K562 (cell line): ENCODE results near the gene WDR64. TPM values are rescaled to one million over a fixed set of nuclear protein-coding genes. Genes with fewer than 3 reads are reported as not detected.

Source experiments
- ATAC-seq: fragments of 200-7000 bp; cut with Tn5 transposase; 3 replicates; pipeline ENCODE4 v1.9.1; 2020; ENCODE audit warnings: moderate library complexity
- BruUV-seq: library from RNA; stranded (reverse); fragments of 400-500 nt; replicated peaks from 2 replicates; lab custom pipeline; 2021; lab: Mats Ljungman, UMichigan
- CTCF ChIA-PET: fragments of 300-600 bp; formaldehyde crosslinking; extraction: SDS; loops from one replicate; lab custom pipeline; 2021; ENCODE audit warnings: low intra/inter-chr PET ratio; lab: Yijun Ruan, JAX
- POLR2A ChIA-PET: fragments of 300-600, 350-650 bp; sonication (Branson Sonifier 250); formaldehyde crosslinking; extraction: SDS; loops from one replicate; lab custom pipeline; 2021; ENCODE audit warnings: antibody characterized with exemption, inconsistent platforms; lab: Yijun Ruan, JAX
- DNase-seq, 4 experiments: peaks; one replicate each; pipeline versions ENCODE4 v3.0.0 to v3.0.0-alpha.2; 2011 to 2018; ENCODE audit warnings: low spot score in 3 of 4, mixed read lengths in 3 of 4; ENCODE audit errors: extremely low read depth in 1 of 4
- FAIRE-seq: peaks from 2 replicates; lab custom pipeline; 2011; peaks lifted over from hg19 to GRCh38; lab: Jason Lieb, UNC
- H2AFZ ChIP-seq: 2 replicates; pipeline ENCODE4 v1.6.0; 2011; ENCODE audit warnings: low read depth, low read length, control low read depth, inconsistent platforms
- H3K27ac ChIP-seq: fragments of 200-600 bp; 3 replicates; pipeline ENCODE4 v1.8.0; 2011; ENCODE audit warnings: low read depth, mild to moderate bottlenecking, control low read depth, inconsistent platforms, low read length, moderate library complexity, mixed read lengths; ENCODE audit errors: extremely low read depth
- H3K27me3 ChIP-seq, 2 experiments: fragments of 300-600 bp in 1 of 2; 2 replicates in 1 of 2; 3 replicates in 1 of 2; pipeline versions ENCODE4 v1.6.0 to v1.8.0; 2011; ENCODE audit warnings: inconsistent platforms in 2 of 2, low read length in 2 of 2, mild to moderate bottlenecking in 1 of 2, mixed read lengths in 1 of 2, moderate library complexity in 1 of 2; ENCODE audit not compliant: control insufficient read depth in 2 of 2, insufficient read depth in 2 of 2
- H3K36me3 ChIP-seq: fragments of 300-600 bp; 3 replicates; pipeline ENCODE4 v1.8.0; 2011; ENCODE audit warnings: mild to moderate bottlenecking, low read length, inconsistent platforms; ENCODE audit not compliant: control insufficient read depth, insufficient read depth
- H3K4me1 ChIP-seq, 2 experiments: fragments of 200-600 bp in 1 of 2; replicated peaks in 1 of 2; 2 replicates in 1 of 2; 3 replicates in 1 of 2; pipeline versions ENCODE4 v1.5.1 to v1.8.0; 2011; ENCODE audit warnings: inconsistent platforms in 2 of 2, low read length in 2 of 2, mild to moderate bottlenecking in 1 of 2, mixed read lengths in 1 of 2, moderate library complexity in 1 of 2; ENCODE audit not compliant: control insufficient read depth in 2 of 2, insufficient read depth in 2 of 2
- H3K4me2 ChIP-seq: 2 replicates; pipeline ENCODE4 v1.6.1; 2011; ENCODE audit warnings: low read length, control low read depth, inconsistent platforms, mixed read lengths; ENCODE audit not compliant: insufficient read depth
- H3K4me3 ChIP-seq: fragments of 200-600 bp; sonication (generic), shearing (Covaris generic); 2 replicates; pipeline ENCODE4 v1.5.1; 2016; ENCODE audit warnings: control low read depth, inconsistent platforms
- H3K79me2 ChIP-seq: fragments of 200-600 bp; 3 replicates; pipeline ENCODE4 v1.8.0; 2011; ENCODE audit warnings: low read length, inconsistent platforms; ENCODE audit not compliant: control insufficient read depth, insufficient read depth
- H3K9ac ChIP-seq, 2 experiments: 2 replicates each; pipeline versions ENCODE4 v1.6.0 to v1.6.1; 2011; ENCODE audit warnings: low read depth in 2 of 2, low read length in 2 of 2, control low read depth in 1 of 2, inconsistent platforms in 1 of 2, mild to moderate bottlenecking in 1 of 2, mixed read lengths in 1 of 2; ENCODE audit not compliant: insufficient read depth in 1 of 2
- H3K9me1 ChIP-seq: one replicate; pipeline ENCODE4 v1.6.0; 2011; ENCODE audit warnings: inconsistent platforms, mild to moderate bottlenecking, low read length, moderate library complexity; ENCODE audit not compliant: control insufficient read depth, insufficient read depth
- H3K9me3 ChIP-seq: replicated peaks from 2 replicates; pipeline ENCODE4 v1.5.1; 2011; ENCODE audit warnings: low read depth, low read length, inconsistent platforms; ENCODE audit not compliant: control insufficient read depth, insufficient read depth
- H4K20me1 ChIP-seq: replicated peaks from 2 replicates; pipeline ENCODE4 v1.6.1; 2011; ENCODE audit warnings: low read length, inconsistent platforms, mixed read lengths; ENCODE audit not compliant: control insufficient read depth, insufficient read depth
- DACH1 ChIP-seq: fragments of 450-650 bp; IDR thresholded peaks from 2 replicates; pipeline ENCODE4 v1.6.1; 2018; ENCODE audit not compliant: partially characterized antibody
- JUND ChIP-seq, 2 experiments: IDR thresholded peaks; 2 replicates in 1 of 2; 3 replicates in 1 of 2; pipeline ENCODE4 v1.6.1; 2011; ENCODE audit warnings: borderline replicate concordance in 2 of 2, low read depth in 2 of 2, low read length in 2 of 2, improper control_type of control experiment in 1 of 2, missing biosample characterization in 1 of 2, missing genetic modification characterization in 1 of 2, missing genetic modification reagents in 1 of 2
- MAFF ChIP-seq: IDR thresholded peaks from 2 replicates; pipeline ENCODE4 v1.6.1; 2012; ENCODE audit warnings: low read length, improper control_type of control experiment
- MAFK ChIP-seq: IDR thresholded peaks from 2 replicates; pipeline ENCODE4 v1.6.1; 2011; ENCODE audit warnings: low read length, improper control_type of control experiment
- NFRKB ChIP-seq: fragments of 450-650 bp; IDR thresholded peaks from 2 replicates; pipeline ENCODE4 v1.6.1; 2016; ENCODE audit warnings: low read depth
- NFXL1 ChIP-seq: fragments of 450-650 bp; formaldehyde crosslinking; IDR thresholded peaks from 2 replicates; pipeline ENCODE4 v1.4.0; 2021; ENCODE audit warnings: mild to moderate bottlenecking
- PHB2 ChIP-seq: fragments of 450-650 bp; IDR thresholded peaks from 2 replicates; pipeline ENCODE4 v1.6.1; 2017; ENCODE audit warnings: low read depth
- POLR2H ChIP-seq: IDR thresholded peaks from 2 replicates; pipeline ENCODE4 v1.6.1; 2016; ENCODE audit warnings: missing genetic modification characterization, low read depth, mild to moderate bottlenecking, control low read depth, missing compliant biosample characterization, moderate library complexity
- RNF2 ChIP-seq: sonication (generic); IDR thresholded peaks from 2 replicates; pipeline ENCODE4 v1.6.1; 2016
- TARDBP ChIP-seq: fragments of 450-650 bp; IDR thresholded peaks from 2 replicates; pipeline ENCODE4 v1.6.1; 2016
- U2AF2 ChIP-seq: fragments of 200-400 bp; formaldehyde crosslinking; optimal IDR thresholded peaks from 2 replicates; pipeline ENCODE3; 2017; ENCODE audit warnings: low read depth, mild to moderate bottlenecking, low read length
- ZBTB1 ChIP-seq: sonication (generic); formaldehyde crosslinking; IDR thresholded peaks from 2 replicates; pipeline ENCODE4 v1.8.1; 2023; ENCODE audit warnings: missing genetic modification reagents, low read depth, mild to moderate bottlenecking, borderline replicate concordance
- ZNF316 ChIP-seq: fragments of 450-650 bp; IDR thresholded peaks from 2 replicates; pipeline ENCODE4 v1.6.1; 2016
- WGBS: fragments of 100-300 bp; shearing (Covaris generic); methylation state at CpG from one replicate; pipeline ENCODE4 v1.1.6; 2016; ENCODE audit warnings: low coverage, mixed read lengths; ENCODE audit not compliant: insufficient coverage; ENCODE audit errors: missing lambda C conversion rate; 5-methylcytosine and 5-hydroxymethylcytosine counted together
- in situ Hi-C: fragments of 300-500 bp; cut with MboI; formaldehyde crosslinking; loops from 4 replicates; pipeline ENCODE4 v1.15.0; 2018; ENCODE audit warnings: inconsistent platforms, mixed read lengths
- intact Hi-C: fragments of 100-400 bp; cut with micrococcal nuclease; formaldehyde crosslinking; loops from 2 replicates; pipeline ENCODE4 v1.14.2; 2022
- polyA plus RNA-seq, 8 experiments: library from polyadenylated mRNA; depleted of rRNA in 4 of 8; stranded (reverse) in 5 of 8; unstranded in 3 of 8; fragments of >200 nt; fragmentation: Nextera tagmentation in 2 of 8; fragmentation: Illumina TruSeq in 1 of 8; extraction: Ambion mirVana in 2 of 8; extraction: Trizol in 1 of 8; gene quantifications; 2 replicates each; pipeline versions ENCODE4 v1.2.1 to v1.2.3, GENCODE V29; 2011 to 2014; ENCODE audit warnings: inconsistent platforms in 1 of 8, missing spikeins in 1 of 8
- total RNA-seq, 7 experiments: library from RNA; depleted of rRNA in 6 of 7; stranded (reverse); fragments of >200 nt in 6 of 7; fragmentation: Illumina TruSeq in 2 of 7; extraction: Trizol in 2 of 7; gene quantifications; 2 replicates each; pipeline versions ENCODE4 v1.2.1 to v1.2.3, GENCODE V29; 2011 to 2021; ENCODE audit warnings: low replicate concordance in 1 of 7
- TF ChIP-seq, protein P1 (sequence below): fragments of 250-450 bp; sonication (Bioruptor Pico); IDR thresholded peaks from 2 replicates; pipeline ENCODE4 v1.4.0; 2020
- TF ChIP-seq, protein P2 (sequence below), 2 experiments: fragments of 450-650 bp in 1 of 2; sonication (generic) in 1 of 2; formaldehyde crosslinking in 1 of 2; IDR thresholded peaks in 1 of 2; conservative IDR thresholded peaks in 1 of 2; 2 replicates each; pipeline versions ENCODE4 v1.6.1 to v1.8.1; 2016 to 2023; ENCODE audit warnings: mild to moderate bottlenecking in 2 of 2, moderate library complexity in 2 of 2, inconsistent platforms in 1 of 2, missing genetic modification reagents in 1 of 2

Gene WDR64
- total and polyA plus RNA-seq, 9 of the 15 experiments (the other 6 are each of a cell fraction or from before 2014, with no cell fraction given) = 0.06 to 0.29 (median 0.19) TPM; not detected in 5

DNA sequence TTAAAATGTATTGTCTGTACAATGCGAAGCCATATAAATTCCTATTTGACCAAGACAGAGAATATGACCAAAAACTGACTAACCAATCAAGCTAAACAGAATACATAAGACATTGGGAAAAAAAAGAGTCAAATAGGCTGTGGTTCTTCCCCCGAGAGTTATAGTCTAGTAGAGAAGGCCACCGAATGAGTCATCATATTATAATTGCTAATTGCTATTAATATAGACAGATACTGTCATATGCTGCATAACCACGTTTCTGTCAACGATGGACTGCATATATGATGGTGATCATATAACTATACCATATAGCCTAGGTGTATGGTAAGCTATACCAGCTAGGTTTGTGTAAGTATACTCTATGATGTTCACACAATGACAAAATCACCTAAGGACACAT, 82.5 kb downstream of the WDR64 start:
- TF ChIP-seq POLR2H (tag) (0 out of 2 replicates have a peak, but pooled peaks have one; percentile 3), ZNF316 (peak; percentile 35), DACH1 (peak; percentile 32), NFRKB (no peak), TARDBP (no peak), NFXL1 (CRISPR knock-in tag) (no peak), U2AF2 (no peak), PHB2 (no peak), RNF2 (no peak), MAFK (no peak), ZBTB1 (no peak), JUND (IDR thresholded peaks at IDR 0.05; ENCODE audit: borderline replicate concordance, low read depth, low read length) (no peak), JUND (tag; IDR thresholded peaks at IDR 0.05; ENCODE audit: borderline replicate concordance, low read depth, low read length) (0 out of 3 replicates have a peak, but pooled peaks have one; percentile 21), MAFF (no peak)
- TF ChIP-seq, protein P1, sequence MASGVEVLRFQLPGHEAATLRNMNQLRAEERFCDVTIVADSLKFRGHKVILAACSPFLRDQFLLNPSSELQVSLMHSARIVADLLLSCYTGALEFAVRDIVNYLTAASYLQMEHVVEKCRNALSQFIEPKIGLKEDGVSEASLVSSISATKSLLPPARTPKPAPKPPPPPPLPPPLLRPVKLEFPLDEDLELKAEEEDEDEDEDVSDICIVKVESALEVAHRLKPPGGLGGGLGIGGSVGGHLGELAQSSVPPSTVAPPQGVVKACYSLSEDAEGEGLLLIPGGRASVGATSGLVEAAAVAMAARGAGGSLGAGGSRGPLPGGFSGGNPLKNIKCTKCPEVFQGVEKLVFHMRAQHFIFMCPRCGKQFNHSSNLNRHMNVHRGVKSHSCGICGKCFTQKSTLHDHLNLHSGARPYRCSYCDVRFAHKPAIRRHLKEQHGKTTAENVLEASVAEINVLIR (CRISPR knock-in tag) = no peak
- TF ChIP-seq, protein P2, sequence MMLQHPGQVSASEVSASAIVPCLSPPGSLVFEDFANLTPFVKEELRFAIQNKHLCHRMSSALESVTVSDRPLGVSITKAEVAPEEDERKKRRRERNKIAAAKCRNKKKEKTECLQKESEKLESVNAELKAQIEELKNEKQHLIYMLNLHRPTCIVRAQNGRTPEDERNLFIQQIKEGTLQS (IDR thresholded peaks at IDR 0.05) = peak; percentile 69
- TF ChIP-seq, protein P2 (CRISPR knock-in tag; conservative IDR thresholded peaks at IDR 0.05) = no peak

More for the DNA sequence above, 82.5 kb downstream of the WDR64 start:
- no peak for DNase-seq
- H3K36me3 ChIP-seq = no peaks in the 10 kb centered on the region
- peak; percentile 34 for ATAC-seq
- no peak overlapping the region for H3K9ac ChIP-seq
- H3K27me3 ChIP-seq = no peaks in the 10 kb centered on the region
- no peak for FAIRE-seq
- H3K4me1 ChIP-seq = peaks cover 11 to 22% of the 10 kb centered on the region in 2 experiments; a peak in 4 of 5 replicates
- BruUV-seq = no TSS peak
- H3K79me2 ChIP-seq = no peaks in the 10 kb centered on the region
- H4K20me1 ChIP-seq = no peaks in the 10 kb centered on the region
- no peak overlapping the region for H3K27ac ChIP-seq
- in situ Hi-C loops = no loop called here
- CTCF ChIA-PET = no interaction called here
- WGBS = 55% methylated on average over 5 of the region's 5 CpGs
- intact Hi-C loops = no loop called here
- POLR2A ChIA-PET = interaction anchor here (2.2 kb wide), 1 partner anchor 12 kb away, joined by 9 read pairs; no protein-coding TSS in a partner anchor
- no peaks in the 10 kb centered on the region for H3K9me3 ChIP-seq
- no peak overlapping the region for H3K4me2 ChIP-seq
- H2AFZ ChIP-seq = no peak overlapping the region; the same call in 1 of the 2 replicates
- H3K9me1 ChIP-seq = no peaks in the 10 kb centered on the region
- no peak overlapping the region for H3K4me3 ChIP-seq
